Adipose tissue (tissue), 3 donors: ENCODE data around the gene FAM234A. TPM values are rescaled to one million over a fixed set of nuclear protein-coding genes. Genes with fewer than 3 reads are reported as not detected.
"Not testable (repeated sequence)": the region's sequence is repeated elsewhere in the genome, so short reads cannot be mapped to it uniquely, and the experiment has no call there.

ENCODE experiments used
- H3K27ac ChIP-seq: one replicate; pipeline ENCODE4 v1.5.1; 2013; ENCODE audit warnings: low read depth, low read length
- WGBS, 3 donors: extraction: QIAGEN DNeasy Blood & Tissue Kit; methylation state at CpG; one replicate each; pipeline ENCODE4 v1.1.7; 2013; 5-methylcytosine and 5-hydroxymethylcytosine counted together
- polyA plus RNA-seq, 3 donors: library from polyadenylated mRNA; stranded (reverse); fragments of 200-250 nt; gene quantifications; one replicate each; pipeline ENCODE4 v1.2.3, GENCODE V29; 2013
- donor health status: healthy with polysubstance abuse.
- donor health status: Bipolar disorder and iron deficiency.
- donor health status: healthy.

FAM234A gene
- polyA plus RNA-seq, 3 donors: 41.5 to 108 (median 59.5) TPM

DNA sequence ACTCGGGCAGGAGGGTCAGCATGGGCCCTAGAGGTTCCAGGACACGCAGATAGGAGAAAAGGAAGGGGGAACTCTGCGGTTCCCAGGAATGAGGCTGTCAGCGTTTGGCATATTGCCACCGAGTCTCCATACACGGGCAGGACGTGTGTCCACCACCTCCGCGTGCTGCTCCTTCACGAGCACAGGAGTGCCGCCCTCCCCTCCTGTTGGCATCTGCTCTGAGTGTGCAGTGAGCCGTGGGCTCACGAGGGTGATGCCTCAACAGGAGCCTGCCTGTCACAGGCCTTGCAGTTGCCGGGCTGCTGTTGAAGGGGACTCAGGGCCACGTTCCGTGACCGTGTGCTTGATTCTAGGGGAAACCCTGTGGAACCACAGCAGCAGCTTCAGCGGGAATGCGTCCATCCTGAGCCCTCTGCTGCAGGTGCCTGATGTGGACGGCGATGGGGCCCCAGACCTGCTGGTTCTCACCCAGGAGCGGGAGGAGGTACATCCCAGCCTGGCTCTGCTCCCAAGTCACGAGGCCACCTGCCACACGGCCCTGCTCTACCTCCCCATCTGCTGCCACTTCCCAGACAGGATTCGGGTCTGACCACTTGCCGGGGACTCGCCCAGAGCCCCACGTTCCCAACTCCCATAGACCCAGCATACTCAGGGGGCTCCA, 26.5 kb downstream of the FAM234A start:
- WGBS, 3 donors: 45 to 93% (median 90%) methylated on average over 28 of the region's 28 CpGs
- H3K27ac ChIP-seq: no peak overlapping the region

DNA sequence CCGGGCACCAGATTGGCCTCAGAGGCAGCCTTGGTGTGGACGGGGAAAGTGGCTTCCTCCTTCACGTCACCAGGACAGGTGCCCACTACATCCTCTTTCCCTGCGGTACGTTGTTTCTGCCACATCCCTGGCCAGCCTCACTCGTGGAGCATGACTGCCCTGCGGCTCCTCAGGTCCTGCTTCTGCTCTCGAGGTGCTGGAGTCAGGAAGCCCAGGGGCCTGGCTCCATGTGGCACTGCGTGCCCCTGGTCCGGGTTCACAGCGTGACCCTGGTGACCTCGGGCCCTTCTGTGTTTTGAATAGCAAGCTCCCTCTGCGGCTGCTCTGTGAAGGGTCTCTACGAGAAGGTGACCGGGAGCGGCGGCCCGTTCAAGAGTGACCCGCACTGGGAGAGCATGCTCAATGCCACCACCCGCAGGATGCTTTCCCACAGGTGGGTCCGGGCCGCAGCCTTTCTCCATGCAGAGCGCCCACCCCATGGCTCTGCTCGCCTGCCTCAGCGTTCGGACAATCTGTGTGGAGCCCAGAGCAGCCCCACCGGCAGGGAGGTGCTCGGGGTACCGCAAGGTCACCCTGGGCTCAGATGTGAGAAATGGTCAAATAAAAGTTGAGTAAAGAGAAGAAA, 27.6 kb downstream of the FAM234A start:
- WGBS, 3 donors: 92 to 94% (median 92%) methylated on average over 29 of the region's 29 CpGs
- H3K27ac ChIP-seq: no peak overlapping the region

DNA sequence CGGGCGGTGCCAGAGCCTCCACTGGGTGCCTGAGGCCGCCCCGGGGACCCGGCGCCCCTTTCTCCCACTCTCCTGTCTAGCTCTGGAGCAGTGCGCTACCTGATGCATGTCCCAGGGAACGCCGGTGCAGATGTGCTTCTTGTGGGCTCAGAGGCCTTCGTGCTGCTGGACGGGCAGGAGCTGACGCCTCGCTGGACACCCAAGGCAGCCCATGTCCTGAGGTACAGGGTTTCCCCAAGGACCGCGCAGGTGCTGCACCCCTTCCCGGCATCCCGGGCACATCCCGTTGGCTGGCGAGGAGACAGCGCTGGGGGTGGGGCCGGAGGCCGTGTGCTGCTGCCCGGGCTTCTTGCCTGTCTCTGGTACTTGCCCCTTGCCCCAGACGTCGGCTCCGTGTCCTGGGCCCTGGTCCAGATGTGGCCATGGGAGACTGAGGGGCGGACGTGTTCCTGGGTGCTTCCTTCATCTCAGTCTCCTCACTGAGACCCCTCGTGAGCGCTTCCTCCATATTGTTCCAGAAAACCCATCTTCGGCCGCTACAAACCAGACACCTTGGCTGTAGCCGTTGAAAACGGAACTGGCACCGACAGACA, 28.7 kb downstream of the FAM234A start:
- H3K27ac ChIP-seq: no peak overlapping the region
- WGBS, 3 donors: 94 to 97% (median 95%) methylated on average over 33 to 35 of the region's 35 CpGs

DNA sequence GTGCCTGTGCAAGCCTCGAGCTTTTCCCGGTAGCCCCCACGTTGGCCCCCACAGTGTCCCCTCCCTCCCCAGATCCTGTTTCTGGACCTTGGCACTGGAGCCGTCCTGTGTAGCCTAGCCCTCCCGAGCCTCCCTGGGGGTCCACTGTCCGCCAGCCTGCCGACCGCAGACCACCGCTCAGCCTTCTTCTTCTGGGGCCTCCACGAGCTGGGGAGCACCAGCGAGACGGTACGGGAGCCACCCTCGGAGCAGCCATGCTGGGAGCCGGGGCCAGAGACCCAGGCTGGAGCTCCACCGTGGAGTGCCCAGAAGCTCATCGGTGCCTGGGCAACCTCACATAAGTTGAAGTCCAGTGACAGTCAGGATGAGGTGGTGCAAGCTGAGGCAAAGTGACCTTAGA, 29.3 kb downstream of the FAM234A start:
- 94 to 95% (median 95%) methylated on average over 17 of the region's 17 CpGs for WGBS, 3 donors
- no peak overlapping the region for H3K27ac ChIP-seq

DNA sequence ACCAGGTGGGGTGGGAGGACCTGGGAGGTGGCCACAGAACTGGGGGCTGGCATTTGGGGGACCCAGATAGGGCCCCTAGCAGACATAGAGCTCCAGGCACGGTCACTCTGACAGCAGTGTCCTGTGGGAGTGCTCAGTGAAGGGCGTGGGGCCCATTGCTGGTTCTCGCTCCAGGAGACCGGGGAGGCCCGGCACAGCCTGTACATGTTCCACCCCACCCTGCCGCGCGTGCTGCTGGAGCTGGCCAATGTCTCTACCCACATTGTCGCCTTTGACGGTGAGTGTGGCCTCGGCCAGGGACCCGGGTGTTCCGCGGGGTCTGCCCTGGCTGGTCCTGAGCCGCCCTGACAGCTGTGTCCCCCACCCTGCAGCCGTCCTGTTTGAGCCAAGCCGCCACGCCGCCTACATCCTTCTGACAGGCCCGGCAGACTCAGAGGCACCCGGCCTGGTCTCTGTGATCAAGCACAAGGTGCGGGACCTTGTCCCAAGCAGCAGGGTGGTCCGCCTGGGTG, 29.9 kb downstream of the FAM234A start:
- H3K27ac ChIP-seq: no peak overlapping the region
- whole genome bisulfite sequencing, 3 donors: 88 to 93% (median 89%) methylated on average over 22 to 23 of the region's 23 CpGs

DNA sequence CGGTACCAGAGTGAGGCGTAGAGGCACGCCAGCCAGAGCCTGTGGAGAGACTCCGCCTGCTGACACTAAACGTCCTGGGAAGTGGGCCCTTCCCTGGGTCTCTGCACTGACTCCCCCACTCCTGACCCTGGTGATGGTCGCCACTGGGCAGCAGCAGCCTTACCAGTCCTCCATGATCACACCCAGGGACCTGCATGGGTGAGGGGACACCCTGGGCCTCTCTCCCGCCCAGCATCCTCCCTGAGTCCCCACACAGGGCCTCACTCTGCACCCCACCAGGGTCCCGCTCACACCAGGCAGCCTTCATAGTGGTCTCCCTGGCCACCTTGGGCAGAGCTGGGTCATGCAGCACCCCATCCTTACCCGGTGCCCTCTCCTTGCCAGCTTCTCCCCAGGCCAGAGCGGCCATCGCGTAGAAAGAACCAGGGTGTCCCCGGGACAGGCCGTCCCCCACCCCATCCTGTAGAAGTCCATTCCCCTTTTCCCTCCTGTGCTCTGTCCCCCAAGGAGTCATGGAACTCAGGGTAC, 30.4 kb downstream of the FAM234A start:
- no peak overlapping the region for H3K27ac ChIP-seq
- WGBS, 3 donors: 90 to 92% (median 91%) methylated on average over 14 of the region's 14 CpGs

DNA sequence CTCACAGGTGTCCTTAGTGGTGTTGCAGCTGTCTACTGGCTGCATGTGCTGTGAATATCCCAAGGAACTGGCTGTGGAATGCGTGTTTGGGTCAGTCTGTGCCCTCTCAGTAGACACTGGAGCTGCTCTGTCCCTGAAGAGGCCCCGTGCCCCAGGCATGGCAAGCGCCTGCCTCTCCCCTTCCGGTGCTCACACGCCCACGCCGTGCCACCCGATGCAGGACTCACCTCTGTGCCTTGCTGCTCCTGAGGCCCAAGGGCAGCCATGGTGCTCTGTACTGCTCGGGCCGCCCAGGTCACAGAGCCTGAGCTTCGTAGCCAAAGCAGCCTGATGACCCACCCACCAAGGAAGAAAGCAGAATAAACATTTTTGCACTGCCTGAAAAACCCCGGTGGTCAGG, 31.1 kb downstream of the FAM234A start:
- 64 to 82% (median 76%) methylated on average over 12 of the region's 12 CpGs for WGBS, 3 donors

DNA sequence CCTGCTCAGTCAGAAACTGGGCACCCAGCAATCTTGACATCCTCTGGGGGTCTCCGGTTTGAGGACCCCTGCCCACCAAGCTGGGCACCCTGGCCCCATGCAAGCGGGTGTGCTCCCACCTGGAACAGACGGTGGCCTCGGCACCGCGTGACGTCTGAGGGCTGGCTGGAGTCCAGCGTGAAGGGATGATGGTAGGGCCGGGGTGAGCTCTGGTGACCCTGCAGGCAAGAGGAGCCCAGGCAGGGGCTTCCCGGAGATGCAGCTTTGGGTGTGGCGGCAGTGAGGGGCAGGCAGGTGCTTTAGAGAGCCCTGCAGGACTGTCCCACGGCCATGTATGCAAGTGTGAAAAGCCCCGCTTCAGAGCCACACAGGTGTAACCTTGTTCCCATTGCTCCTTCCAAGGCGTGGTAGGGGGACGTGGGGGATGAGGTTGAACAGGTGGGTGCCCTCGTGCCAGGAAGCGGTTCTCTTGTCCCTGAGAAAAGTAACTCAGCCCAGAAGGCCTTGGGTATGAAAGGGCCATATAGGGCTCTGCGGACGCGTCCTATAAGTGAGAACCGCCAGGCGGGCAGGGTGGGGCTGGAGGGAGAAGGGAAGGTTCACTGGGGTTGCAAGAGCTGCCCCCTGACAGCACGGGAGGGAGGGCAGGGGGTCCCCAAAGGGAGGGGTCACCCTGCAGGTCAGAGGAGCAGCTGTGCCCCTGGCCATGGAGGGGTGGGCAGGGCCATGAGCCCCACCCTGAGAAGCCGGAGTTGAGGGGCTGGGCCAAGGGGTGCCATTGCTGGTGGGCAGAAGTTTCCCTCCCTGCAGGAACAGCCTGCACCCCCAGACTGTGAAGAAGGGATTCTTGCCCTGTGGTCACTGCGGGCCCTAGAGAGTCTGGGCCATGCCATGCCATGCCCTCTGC, 31.9 kb downstream of the FAM234A start:
- H3K27ac ChIP-seq: no peak overlapping the region
- 76 to 78% (median 77%) methylated on average over 25 of the region's 25 CpGs for WGBS, 3 donors

More for the DNA sequence above, 31.1 kb downstream of the FAM234A start:
- no peak overlapping the region for H3K27ac ChIP-seq

DNA sequence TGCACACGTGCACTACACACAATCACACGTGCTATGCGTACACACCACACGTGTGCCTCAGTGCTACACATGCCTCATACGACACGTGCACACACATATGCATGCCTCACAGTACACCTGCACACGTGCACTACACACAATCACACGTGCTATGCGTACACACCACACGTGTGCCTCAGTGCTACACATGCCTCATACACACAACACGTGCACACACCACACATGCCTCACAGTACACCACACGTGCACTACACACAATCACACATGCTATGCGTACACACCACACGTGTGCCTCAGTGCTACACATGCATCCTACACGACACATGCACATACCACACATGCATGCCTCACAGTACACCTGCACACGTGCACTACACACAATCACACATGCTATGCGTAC, 32.9 kb downstream of the FAM234A start:
- not testable (repeated sequence) for H3K27ac ChIP-seq
- WGBS, 3 donors: 82 to 90% (median 86%) methylated on average over 17 of the region's 17 CpGs

DNA sequence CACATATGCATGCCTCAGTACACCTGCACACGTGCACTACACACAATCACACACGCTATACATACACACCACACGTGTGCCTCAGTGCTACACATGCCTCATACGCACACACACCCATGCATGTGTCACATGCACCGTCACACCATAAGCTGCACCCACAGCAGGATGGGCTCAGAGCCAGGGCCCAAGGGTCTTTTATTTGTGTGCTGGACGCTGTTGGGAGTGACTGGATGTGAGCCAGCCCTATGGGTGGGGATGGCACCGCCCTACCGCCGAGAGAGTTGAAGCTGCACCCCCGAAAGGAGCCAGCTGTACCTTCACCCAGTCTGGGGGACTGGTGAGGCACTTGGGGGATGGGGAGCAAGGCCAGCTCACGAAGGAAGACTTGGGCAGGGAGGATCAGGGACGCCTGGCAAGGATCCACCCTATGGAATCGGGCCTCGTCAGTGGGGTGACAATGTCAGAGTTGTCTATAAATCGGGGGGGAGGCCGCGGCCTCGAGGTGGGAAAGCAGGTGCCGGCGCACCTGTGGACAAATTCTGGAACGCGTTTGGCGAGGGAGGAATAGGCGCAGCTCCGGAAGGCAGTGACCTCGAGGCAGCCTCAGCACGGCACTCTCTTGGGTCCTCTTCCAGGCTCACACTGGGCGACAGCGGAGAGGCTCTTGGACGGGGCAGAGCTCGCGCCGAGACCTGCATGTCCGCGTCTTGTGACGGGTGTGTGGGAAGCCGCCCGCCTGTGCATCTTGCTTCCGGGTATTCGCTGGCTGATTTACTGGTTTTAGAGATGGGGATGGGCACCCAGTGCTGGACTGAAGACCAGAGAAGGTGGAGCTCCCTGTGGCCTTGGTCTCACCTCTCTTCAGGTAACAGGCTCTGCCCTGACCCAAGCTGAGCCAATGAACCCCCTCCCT, 33.8 kb downstream of the FAM234A start:
- WGBS, 3 donors: 31 to 75% (median 69%) methylated on average over 36 to 40 of the region's 40 CpGs

DNA sequence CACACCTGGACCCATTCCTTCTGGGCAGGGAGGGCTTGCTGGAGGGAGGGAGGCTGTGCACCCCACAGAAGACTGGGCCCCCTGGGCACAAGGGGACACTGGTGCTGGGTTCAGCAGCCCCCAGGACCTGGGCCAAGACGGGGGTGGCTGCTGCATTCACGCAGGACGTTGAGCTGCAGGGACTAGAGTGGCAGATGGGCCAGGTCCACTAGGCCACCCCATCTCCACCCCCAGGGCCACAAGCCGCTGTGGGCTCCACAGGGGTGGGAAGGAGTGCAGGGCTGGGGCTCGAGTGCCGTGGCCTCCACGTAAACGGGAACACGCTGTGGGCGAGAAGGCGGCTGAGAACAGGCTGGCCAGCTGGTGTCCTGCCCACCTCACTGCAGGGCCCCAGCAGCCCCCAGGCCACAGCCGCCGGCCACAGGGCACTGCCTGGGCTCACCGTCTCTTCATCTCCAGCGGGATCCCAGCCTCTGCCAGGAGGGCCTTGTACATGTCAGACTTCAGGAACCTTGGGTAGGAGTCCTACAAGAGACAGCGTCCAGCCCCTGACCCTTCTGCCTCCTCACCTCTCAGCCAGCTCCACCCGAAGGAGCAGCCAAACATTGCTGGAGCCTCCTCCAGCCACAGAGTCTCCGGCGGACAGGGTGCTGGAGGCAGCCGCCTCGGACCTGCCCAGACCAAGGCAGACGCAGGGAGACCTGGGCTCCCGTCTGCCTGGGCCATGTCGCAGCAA, 34.6 kb downstream of the FAM234A start:
- 46 to 86% (median 84%) methylated on average over 19 to 24 of the region's 24 CpGs for WGBS, 3 donors

More for the DNA sequence above, 33.8 kb downstream of the FAM234A start:
- H3K27ac ChIP-seq: no peak overlapping the region

DNA sequence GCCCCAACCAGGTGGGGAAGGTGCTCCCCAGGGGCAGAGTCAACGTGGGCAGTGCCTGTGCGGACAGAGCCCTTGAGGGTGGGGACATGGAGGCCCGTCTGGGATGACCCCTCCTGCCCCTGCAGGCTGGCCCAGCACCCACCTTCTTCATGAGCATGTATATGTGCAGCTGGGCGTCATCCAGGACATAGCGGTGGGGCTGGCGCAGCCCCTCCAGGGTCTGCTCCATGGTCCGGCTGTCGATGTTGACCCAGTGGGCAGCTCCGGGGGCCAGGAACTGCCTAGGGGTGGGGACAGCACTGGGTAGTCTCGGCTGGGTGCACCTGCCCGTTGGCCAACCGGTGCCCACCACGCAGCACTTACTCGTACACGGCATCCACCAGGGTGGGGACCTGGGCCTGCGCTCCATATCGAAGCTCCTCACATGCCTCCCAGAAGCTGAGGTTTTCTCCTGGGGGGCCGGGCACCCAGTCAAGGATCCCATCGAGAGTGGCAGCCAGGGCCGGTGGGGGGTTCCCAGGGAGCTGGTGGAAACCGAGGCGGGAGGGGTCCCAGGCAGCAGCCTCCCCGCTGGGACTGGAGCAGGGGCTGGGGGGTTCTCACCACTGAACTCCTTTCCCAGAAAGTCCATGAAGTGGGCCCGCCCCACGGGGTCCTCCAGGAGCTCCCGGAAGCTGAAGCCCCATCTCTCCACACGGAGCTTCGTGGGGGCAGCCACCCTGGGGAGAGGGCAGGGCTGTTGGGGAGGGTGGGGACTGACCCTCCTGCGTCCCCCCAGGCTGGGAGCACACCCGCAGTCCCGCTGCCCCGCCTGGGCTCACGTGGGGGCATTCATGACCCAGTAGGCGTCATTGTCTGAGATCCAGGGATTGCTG, 36.0 kb downstream of the FAM234A start:
- H3K27ac ChIP-seq: no peak overlapping the region
- WGBS, 3 donors: 83 to 89% (median 89%) methylated on average over 33 to 34 of the region's 34 CpGs

More for the DNA sequence above, 34.6 kb downstream of the FAM234A start:
- no peak overlapping the region for H3K27ac ChIP-seq

DNA sequence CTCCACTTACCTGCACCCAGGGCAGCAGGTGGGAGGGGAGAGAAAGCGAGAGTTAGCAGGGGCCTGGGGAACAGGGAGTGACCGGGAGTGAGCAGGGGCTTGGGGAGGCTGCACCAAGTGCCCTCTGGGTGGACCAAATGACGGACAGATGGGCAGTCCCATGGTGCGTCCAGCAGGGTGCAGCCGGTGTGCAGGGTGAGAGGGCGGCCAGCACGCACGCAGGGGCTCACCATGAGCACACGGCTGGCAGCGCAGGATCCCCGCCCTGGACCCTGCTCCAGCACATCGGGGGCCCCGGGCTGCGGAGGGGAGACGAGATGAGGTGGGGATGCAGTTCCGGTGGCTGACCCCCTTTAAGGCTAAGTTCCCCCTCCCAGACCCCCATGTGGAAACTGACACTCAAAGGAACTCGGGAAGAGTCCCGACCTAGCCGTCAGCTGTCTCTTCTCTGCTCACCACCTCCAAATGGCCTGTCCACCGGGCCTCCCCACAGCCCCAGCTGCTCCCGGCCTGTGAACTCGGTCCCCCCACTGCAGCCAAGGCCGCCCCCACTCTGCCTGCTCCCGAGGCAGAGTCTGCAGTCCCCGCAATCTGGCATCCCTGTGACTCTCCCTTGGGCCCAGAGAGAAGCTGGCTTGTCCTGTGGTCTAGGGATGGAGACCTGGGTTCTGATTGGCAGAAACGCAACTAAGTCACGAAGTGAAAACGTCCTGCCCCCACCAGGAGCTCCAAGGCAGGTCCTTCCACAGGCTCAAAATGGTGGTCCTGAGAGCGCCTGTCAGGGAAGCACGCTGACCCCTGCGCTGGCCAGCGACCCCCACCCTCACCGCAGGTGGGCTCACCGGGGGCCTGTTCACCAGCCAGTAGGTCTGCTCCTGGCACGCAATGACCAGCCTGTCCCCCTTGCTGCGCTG, 38.3 kb downstream of the FAM234A start:
- no peak overlapping the region for H3K27ac ChIP-seq
- 67 to 87% (median 84%) methylated on average over 31 to 36 of the region's 36 CpGs for WGBS, 3 donors

DNA sequence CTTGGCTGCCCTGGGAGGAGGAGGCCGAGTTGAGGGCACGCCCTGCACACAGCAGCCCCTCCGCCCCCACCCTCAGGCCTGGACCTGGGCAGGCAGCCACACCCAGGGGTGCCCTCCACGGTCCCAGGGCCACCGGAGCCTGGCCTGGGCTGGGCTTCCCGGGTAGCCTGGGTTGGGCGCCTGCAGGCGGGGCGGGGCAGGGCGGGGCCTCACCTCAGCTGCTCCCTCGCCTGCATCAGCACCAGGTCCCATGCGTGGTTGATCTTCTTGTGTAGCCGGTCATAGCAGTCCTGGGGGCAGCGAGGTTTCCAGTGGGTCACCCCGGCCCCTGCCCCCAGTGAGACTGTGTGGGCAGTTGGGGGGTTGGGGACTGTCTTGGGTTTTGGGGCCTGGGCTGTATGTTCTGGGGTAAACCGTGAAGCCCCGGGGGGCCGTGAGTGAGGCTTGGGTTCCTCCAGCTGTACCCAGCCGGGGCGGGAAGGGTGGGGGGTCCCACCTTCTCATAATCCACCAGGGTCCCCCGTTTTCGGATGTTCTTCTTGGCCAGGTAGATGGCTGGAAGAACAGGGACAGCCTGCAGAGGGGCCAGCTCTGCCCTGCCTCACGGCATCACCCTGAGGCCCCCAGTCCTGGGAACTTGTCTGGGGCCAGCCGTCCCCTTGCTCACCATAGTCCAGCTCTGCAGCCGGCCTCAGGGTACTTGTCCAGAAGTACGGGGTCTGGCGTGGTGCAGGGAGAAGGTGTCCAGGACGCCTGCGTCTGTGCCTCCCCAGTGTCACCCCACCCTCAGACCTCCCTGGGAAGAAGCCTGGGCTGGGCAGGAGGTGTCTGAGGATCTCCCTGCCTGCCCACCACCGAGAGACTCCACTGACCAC, 39.2 kb downstream of the FAM234A start:
- H3K27ac ChIP-seq: no peak overlapping the region
- 48 to 85% (median 83%) methylated on average over 27 to 30 of the region's 30 CpGs for WGBS, 3 donors
